Spleen (tissue), 11 donors: ENCODE results near the gene THBS2. TPM values are rescaled to one million over a fixed set of nuclear protein-coding genes. Genes with fewer than 3 reads are reported as not detected.

Experiments used
- DNase-seq: peaks from one replicate; pipeline ENCODE4 v3.0.0-alpha.2; 2020
- H3K27ac ChIP-seq, 8 donors: fragments of 200-600 bp; sonication (generic) in 7 of 8; 1 replicate in 4 of 8; 2 replicates in 4 of 8; pipeline versions ENCODE4 v1.5.0 to v1.8.0; 2016 to 2021; ENCODE audit warnings: inconsistent platforms in 4 of 8, mild to moderate bottlenecking in 4 of 8, moderate library complexity in 1 of 8
- H3K27me3 ChIP-seq, 7 donors: fragments of 200-600 bp; sonication (generic) in 6 of 7; replicated peaks in 1 of 7; 1 replicate in 4 of 7; 2 replicates in 3 of 7; pipeline versions ENCODE4 v1.5.0 to v1.8.0; 2016 to 2021; ENCODE audit warnings: inconsistent platforms in 3 of 7, mild to moderate bottlenecking in 1 of 7
- H3K36me3 ChIP-seq, 6 donors: fragments of 200-600 bp; sonication (generic) in 5 of 6; 1 replicate in 4 of 6; 2 replicates in 2 of 6; pipeline versions ENCODE4 v1.5.0 to v1.8.0; 2016 to 2021; ENCODE audit warnings: inconsistent platforms in 2 of 6
- H3K4me1 ChIP-seq, 6 donors: fragments of 200-600 bp; sonication (generic) in 5 of 6; 1 replicate in 3 of 6; 2 replicates in 3 of 6; pipeline versions ENCODE4 v1.5.0 to v1.8.0; 2016 to 2021; ENCODE audit warnings: inconsistent platforms in 3 of 6
- H3K4me3 ChIP-seq, 8 donors: fragments of 200-600 bp; sonication (generic) in 7 of 8; 1 replicate in 4 of 8; 2 replicates in 4 of 8; pipeline versions ENCODE4 v1.5.0 to v1.8.0; 2016 to 2021; ENCODE audit warnings: inconsistent platforms in 4 of 8, mild to moderate bottlenecking in 4 of 8, moderate library complexity in 2 of 8
- H3K9me3 ChIP-seq, 8 donors: fragments of 200-600 bp; sonication (generic) in 7 of 8; 1 replicate in 4 of 8; 2 replicates in 4 of 8; pipeline versions ENCODE4 v1.5.0 to v1.8.0; 2016 to 2021; ENCODE audit warnings: inconsistent platforms in 4 of 8
- POLR2A ChIP-seq, 3 donors: fragments of 450-650 bp; IDR thresholded peaks; one replicate each; pipeline ENCODE4 v1.5.1; 2017; ENCODE audit warnings: antibody characterized with exemption in 3 of 3, mild to moderate bottlenecking in 1 of 3
- POLR2AphosphoS5 ChIP-seq, 3 donors: sonication (generic); formaldehyde crosslinking; IDR thresholded peaks; one replicate each; pipeline ENCODE4 v1.5.1; 2017; ENCODE audit warnings: antibody characterized with exemption in 3 of 3
- WGBS, 5 donors: extraction: QIAGEN DNeasy Blood & Tissue Kit in 3 of 5; methylation state at CpG; one replicate each; pipeline versions ENCODE4 v1.1.5 to v1.1.7; 2013 to 2018; 5-methylcytosine and 5-hydroxymethylcytosine counted together
- intact Hi-C: fragments of 100-400 bp; cut with DNase I; formaldehyde crosslinking; loops from one replicate; pipeline ENCODE4 v1.15.0; 2023; ENCODE audit warnings: low total_unique reads
- polyA plus RNA-seq, 3 donors: library from polyadenylated mRNA; stranded (reverse); fragments of 200-250 nt; gene quantifications; one replicate each; pipeline ENCODE4 v1.2.1, GENCODE V29; 2013
- total RNA-seq, 7 donors: library from RNA; depleted of rRNA in 3 of 7; stranded (reverse); fragments of >200 nt in 3 of 7; fragmentation: NEBNext Ultra II Directional in 4 of 7; extraction: Animal tissue kit (Norgen Biotek cat#: 25700) in 4 of 7; gene quantifications; one replicate each; pipeline versions ENCODE4 v1.1.0 to v1.2.1, GENCODE V29; 2016 to 2021
- TF ChIP-seq, protein P1 (sequence below), 11 experiments: fragments of 200-600 bp in 7 of 11; fragments of 450-650 bp in 4 of 11; sonication (generic) in 4 of 11; IDR thresholded peaks in 8 of 11; conservative IDR thresholded peaks in 3 of 11; 1 replicate in 7 of 11; 2 replicates in 4 of 11; pipeline versions ENCODE4 v1.4.0 to v1.8.0; 2016 to 2021; ENCODE audit warnings: antibody characterized with exemption in 11 of 11, inconsistent platforms in 4 of 11, mild to moderate bottlenecking in 1 of 11
- donor health status: healthy with polysubstance abuse.
- donor health status: DM: no; HTN: no; CAD: no; lungs with moderate emphysema.
- donor health status: DM: no; HTN: no; CAD: no.
- donor health status: Bipolar disorder and iron deficiency.
- donor health status: healthy.
- donor health status: DM: no; HTN: no; CAD: no.
- donor health status: DM: yes; HTN: yes; CAD: no.

THBS2 gene
- total and polyA plus RNA-seq, 10 donors, result 1.2 to 24.9 (median 5.7) TPM

DNA sequence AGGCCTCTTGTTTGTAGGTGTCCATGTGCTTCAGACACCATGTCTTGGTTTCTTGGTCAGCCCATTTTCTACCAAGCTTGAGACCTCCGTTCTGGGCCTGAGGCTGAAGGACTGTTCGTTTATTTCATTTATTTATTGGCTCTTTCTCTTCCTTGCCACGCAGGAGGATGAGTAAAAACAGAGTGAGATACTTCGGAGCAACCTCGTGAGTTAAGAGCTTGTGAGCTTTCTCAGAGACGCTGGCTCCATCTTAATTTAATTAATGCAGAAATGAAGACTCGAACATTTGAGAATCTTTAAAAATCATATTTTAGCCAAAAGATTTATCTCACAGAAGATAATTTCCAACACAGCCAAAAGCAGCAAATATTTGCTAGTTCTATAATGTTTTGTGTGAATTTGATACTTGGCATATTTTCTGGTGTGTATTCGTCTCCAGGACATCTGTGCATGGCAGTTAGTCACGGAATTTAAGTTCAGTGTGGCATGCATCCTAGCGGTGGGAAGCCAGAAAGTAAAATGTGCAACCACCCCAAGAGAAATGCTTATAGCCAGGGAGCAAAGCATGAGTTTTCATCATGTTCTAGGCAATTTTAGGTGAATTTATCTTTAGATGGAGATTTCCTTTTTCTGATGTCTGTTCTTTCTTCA, 76.0 kb downstream of the THBS2 start:
- no peaks in the 10 kb centered on the region for H3K4me1 ChIP-seq
- H3K36me3 ChIP-seq, result no peaks in the 10 kb centered on the region
- no peak overlapping the region for H3K4me3 ChIP-seq
- DNase-seq, result no peak
- no peaks in the 10 kb centered on the region for H3K27me3 ChIP-seq
- intact Hi-C loops, result no loop called here
- WGBS, 5 donors, result 67 to 87% (median 82%) methylated on average over 10 of the region's 10 CpGs
- no peak overlapping the region for H3K27ac ChIP-seq
- TF ChIP-seq, protein P1, sequence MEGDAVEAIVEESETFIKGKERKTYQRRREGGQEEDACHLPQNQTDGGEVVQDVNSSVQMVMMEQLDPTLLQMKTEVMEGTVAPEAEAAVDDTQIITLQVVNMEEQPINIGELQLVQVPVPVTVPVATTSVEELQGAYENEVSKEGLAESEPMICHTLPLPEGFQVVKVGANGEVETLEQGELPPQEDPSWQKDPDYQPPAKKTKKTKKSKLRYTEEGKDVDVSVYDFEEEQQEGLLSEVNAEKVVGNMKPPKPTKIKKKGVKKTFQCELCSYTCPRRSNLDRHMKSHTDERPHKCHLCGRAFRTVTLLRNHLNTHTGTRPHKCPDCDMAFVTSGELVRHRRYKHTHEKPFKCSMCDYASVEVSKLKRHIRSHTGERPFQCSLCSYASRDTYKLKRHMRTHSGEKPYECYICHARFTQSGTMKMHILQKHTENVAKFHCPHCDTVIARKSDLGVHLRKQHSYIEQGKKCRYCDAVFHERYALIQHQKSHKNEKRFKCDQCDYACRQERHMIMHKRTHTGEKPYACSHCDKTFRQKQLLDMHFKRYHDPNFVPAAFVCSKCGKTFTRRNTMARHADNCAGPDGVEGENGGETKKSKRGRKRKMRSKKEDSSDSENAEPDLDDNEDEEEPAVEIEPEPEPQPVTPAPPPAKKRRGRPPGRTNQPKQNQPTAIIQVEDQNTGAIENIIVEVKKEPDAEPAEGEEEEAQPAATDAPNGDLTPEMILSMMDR (IDR thresholded peaks at IDR 0.05 in 8 of 11, conservative IDR thresholded peaks at IDR 0.05 in 3 of 11), result no peak
- TF ChIP-seq POLR2A (IDR thresholded peaks at IDR 0.05) (no peak), POLR2AphosphoS5 (IDR thresholded peaks at IDR 0.05) (no peak)
- no peaks in the 10 kb centered on the region for H3K9me3 ChIP-seq

DNA sequence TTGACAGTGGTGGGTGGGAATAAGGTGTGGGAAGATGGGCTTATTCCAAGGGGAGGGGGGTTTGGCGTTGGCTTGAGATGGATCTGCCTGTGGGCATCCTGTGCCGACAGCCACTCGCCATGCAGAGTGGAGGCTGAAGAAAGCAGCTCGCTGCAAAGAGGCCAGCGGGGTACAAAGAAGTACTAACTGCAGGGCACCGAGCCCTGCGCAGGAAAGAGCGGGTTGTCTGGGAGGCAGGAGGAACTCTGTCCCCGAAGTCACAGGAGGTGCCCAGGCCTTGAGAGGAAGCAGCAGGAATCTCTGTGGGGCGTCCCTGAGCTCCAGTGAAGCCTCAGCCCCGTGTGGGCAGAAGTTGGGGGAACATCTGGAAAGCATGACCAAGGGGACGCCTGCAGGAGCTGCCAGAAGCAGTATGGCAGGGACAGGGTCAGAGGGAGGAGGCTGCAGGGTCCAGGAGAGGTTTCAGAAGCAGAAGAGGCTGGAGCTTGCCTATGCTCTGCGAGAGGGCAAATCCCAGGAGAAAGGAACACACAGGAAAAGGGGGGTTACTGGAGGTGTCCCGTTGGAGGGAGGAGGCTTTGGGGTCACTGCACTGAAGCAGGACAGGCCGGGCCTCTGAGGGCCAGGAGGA, 77.2 kb downstream of the THBS2 start:
- no peak overlapping the region for H3K27ac ChIP-seq
- H3K36me3 ChIP-seq, result no peaks in the 10 kb centered on the region
- no peaks in the 10 kb centered on the region for H3K4me1 ChIP-seq
- intact Hi-C loops, result no loop called here
- H3K9me3 ChIP-seq, result no peaks in the 10 kb centered on the region
- no peak for DNase-seq
- H3K27me3 ChIP-seq, result no peaks in the 10 kb centered on the region
- no peak overlapping the region for H3K4me3 ChIP-seq
- WGBS, 5 donors, result 75 to 83% (median 81%) methylated on average over 14 to 15 of the region's 15 CpGs
- TF ChIP-seq POLR2A (IDR thresholded peaks at IDR 0.05), result no peak
- TF ChIP-seq POLR2AphosphoS5 (IDR thresholded peaks at IDR 0.05), result no peak
- TF ChIP-seq, protein P1 (IDR thresholded peaks at IDR 0.05 in 8 of 11, conservative IDR thresholded peaks at IDR 0.05 in 3 of 11), result no peak

DNA sequence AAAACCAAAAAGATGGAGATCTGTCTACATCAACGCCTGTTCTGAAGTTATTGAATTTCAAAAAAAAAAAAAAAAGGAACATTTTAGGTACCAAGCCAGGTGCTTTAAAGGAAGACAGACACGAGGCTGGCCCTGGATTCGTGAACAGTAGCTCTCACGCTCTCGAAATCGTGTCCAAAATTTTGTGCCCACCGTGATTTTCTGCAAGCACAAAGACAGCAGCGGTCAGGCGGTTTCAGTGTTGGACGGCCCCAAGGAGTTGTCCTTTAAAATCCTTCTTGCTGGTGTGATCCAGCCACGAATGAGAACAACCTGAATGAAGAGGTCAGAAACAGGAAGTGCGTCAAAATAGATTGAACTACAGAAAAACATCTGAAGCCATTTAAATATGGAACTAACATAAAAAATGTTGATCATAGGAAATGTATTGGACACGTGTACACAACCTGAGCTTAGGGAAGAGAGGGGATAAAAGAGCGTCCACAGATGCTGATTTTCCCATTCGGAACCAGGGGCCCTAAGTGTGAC, 78.2 kb downstream of the THBS2 start:
- WGBS, 5 donors, result 76 to 87% (median 84%) methylated on average over 15 of the region's 15 CpGs
- H3K36me3 ChIP-seq, result no peaks in the 10 kb centered on the region
- no peak for DNase-seq
- TF ChIP-seq, protein P1 (IDR thresholded peaks at IDR 0.05 in 8 of 11, conservative IDR thresholded peaks at IDR 0.05 in 3 of 11), result no peak
- TF ChIP-seq POLR2A (IDR thresholded peaks at IDR 0.05), result no peak
- TF ChIP-seq POLR2AphosphoS5 (IDR thresholded peaks at IDR 0.05), result no peak
- H3K9me3 ChIP-seq, result no peaks in the 10 kb centered on the region
- no peaks in the 10 kb centered on the region for H3K4me1 ChIP-seq
- intact Hi-C loops, result no loop called here
- H3K27me3 ChIP-seq, result no peaks in the 10 kb centered on the region
- no peak overlapping the region for H3K27ac ChIP-seq
- no peak overlapping the region for H3K4me3 ChIP-seq
